Loucy (cell line): ENCODE results near the gene SLC7A1.

ENCODE experiments used
- H2AFZ ChIP-seq: fragments of 200-600 bp; sonication (generic); 2 replicates; pipeline ENCODE4 v1.6.0; 2016; ENCODE audit warnings: antibody characterized with exemption, mild to moderate bottlenecking, low read length, moderate library complexity
- H3F3A ChIP-seq: fragments of 200-600 bp; 2 replicates; pipeline ENCODE4 v1.6.0; 2016; ENCODE audit warnings: antibody characterized with exemption, low read depth, mild to moderate bottlenecking
- H3K27me3 ChIP-seq: fragments of 200-600 bp; sonication (generic); 2 replicates; pipeline ENCODE4 v1.6.1; 2014; ENCODE audit warnings: low read length, mild to moderate bottlenecking; ENCODE audit not compliant: insufficient read depth, poor library complexity, severe bottlenecking
- H3K36me3 ChIP-seq: fragments of 200-600 bp; sonication (generic); 2 replicates; pipeline ENCODE4 v1.6.1; 2016; ENCODE audit warnings: low read length; ENCODE audit not compliant: insufficient read depth
- H3K4me1 ChIP-seq: fragments of 200-600 bp; sonication (generic); 2 replicates; pipeline ENCODE4 v1.5.1; 2014; ENCODE audit warnings: low read length, mild to moderate bottlenecking; ENCODE audit not compliant: insufficient read depth, poor library complexity, severe bottlenecking
- H3K4me2 ChIP-seq: fragments of 200-600 bp; sonication (generic); 2 replicates; pipeline ENCODE4 v1.6.0; 2014; ENCODE audit warnings: antibody characterized with exemption, low read length, low read depth, mild to moderate bottlenecking; ENCODE audit not compliant: poor library complexity, severe bottlenecking
- H3K4me3 ChIP-seq: fragments of 200-600 bp; sonication (generic); 2 replicates; pipeline ENCODE4 v1.5.1; 2014; ENCODE audit warnings: low read length, mild to moderate bottlenecking, mixed read lengths; ENCODE audit not compliant: poor library complexity, severe bottlenecking
- H3K79me2 ChIP-seq: fragments of 200-600 bp; sonication (generic); 2 replicates; pipeline ENCODE4 v1.6.1; 2014; ENCODE audit warnings: low read length; ENCODE audit not compliant: insufficient read depth
- H3K9ac ChIP-seq: fragments of 200-600 bp; sonication (generic); 2 replicates; pipeline ENCODE4 v1.6.0; 2014; ENCODE audit warnings: mild to moderate bottlenecking, low read depth, low read length, moderate library complexity; ENCODE audit not compliant: poor library complexity, severe bottlenecking
- H3K9me2 ChIP-seq: fragments of 200-600 bp; sonication (generic); replicated peaks from 2 replicates; pipeline ENCODE4 v1.6.1; 2016; ENCODE audit warnings: low read depth, low read length, mixed read lengths
- H3K9me3 ChIP-seq: fragments of 200-600 bp; sonication (generic); 2 replicates; pipeline ENCODE4 v1.6.1; 2014; ENCODE audit warnings: mild to moderate bottlenecking, antibody characterized with exemption, low read length, low read depth; ENCODE audit not compliant: insufficient read depth
- H4K20me1 ChIP-seq: fragments of 200-600 bp; sonication (generic); 2 replicates; pipeline ENCODE4 v1.6.0; 2014; ENCODE audit warnings: antibody characterized with exemption, low read length, mild to moderate bottlenecking; ENCODE audit not compliant: insufficient read depth, poor library complexity, severe bottlenecking
- CTCF ChIP-seq: fragments of 200-600 bp; sonication (generic); conservative IDR thresholded peaks from 2 replicates; pipeline ENCODE4 v1.5.1; 2014; ENCODE audit warnings: mild to moderate bottlenecking, antibody characterized with exemption, low read length
- EZH2phosphoT487 ChIP-seq: fragments of 200-600 bp; IDR thresholded peaks from 2 replicates; pipeline ENCODE4 v1.6.1; 2018; ENCODE audit warnings: antibody characterized with exemption, mild to moderate bottlenecking, moderate library complexity, borderline replicate concordance

Gene SLC7A1

GRCh38 chr13:29521336-29521735 lies 74.2 kb downstream of the SLC7A1 start:
- Histone ChIP-seq H4K20me1 (no peaks in the 10 kb centered on the region), H3K9me2 (no peaks in the 10 kb centered on the region), H3K4me2 (no peak overlapping the region), H3K4me1 (no peaks in the 10 kb centered on the region), H3K4me3 (no peak overlapping the region), H3K9ac (no peak overlapping the region), H3K27me3 (no peaks in the 10 kb centered on the region), H2AFZ (no peak overlapping the region), H3K79me2 (no peaks in the 10 kb centered on the region), H3K36me3 (peaks cover 93% of the 10 kb centered on the region), H3F3A (no peaks in the 10 kb centered on the region), H3K9me3 (no peaks in the 10 kb centered on the region)
- TF ChIP-seq EZH2phosphoT487 (no peak), CTCF (no peak)

GRCh38 chr13:29520671-29521070 lies 74.8 kb downstream of the SLC7A1 start:
- Histone ChIP-seq H3K4me1 (no peaks in the 10 kb centered on the region), H3K4me3 (no peak overlapping the region), H2AFZ (no peak overlapping the region), H4K20me1 (no peaks in the 10 kb centered on the region), H3F3A (no peaks in the 10 kb centered on the region), H3K79me2 (no peaks in the 10 kb centered on the region), H3K4me2 (no peak overlapping the region), H3K36me3 (peaks cover 99% of the 10 kb centered on the region), H3K9me3 (no peaks in the 10 kb centered on the region), H3K9me2 (no peaks in the 10 kb centered on the region), H3K27me3 (no peaks in the 10 kb centered on the region), H3K9ac (no peak overlapping the region)
- TF ChIP-seq CTCF = no peak
- no peak for TF ChIP-seq EZH2phosphoT487

- no peak overlapping the region for H3K9ac ChIP-seq
- TF ChIP-seq EZH2phosphoT487 = no peak
- no peak for TF ChIP-seq CTCF
- H3K4me1 ChIP-seq = no peaks in the 10 kb centered on the region
- peaks cover 100% of the 10 kb centered on the region for H3K36me3 ChIP-seq
- H3K9me3 ChIP-seq = no peaks in the 10 kb centered on the region
- H3K27me3 ChIP-seq = no peaks in the 10 kb centered on the region
- H2AFZ ChIP-seq = no peak overlapping the region
- H3K4me2 ChIP-seq = no peak overlapping the region
- H3K4me3 ChIP-seq = no peak overlapping the region
- H4K20me1 ChIP-seq = no peaks in the 10 kb centered on the region
- H3K79me2 ChIP-seq = no peaks in the 10 kb centered on the region
- no peaks in the 10 kb centered on the region for H3F3A ChIP-seq
- no peaks in the 10 kb centered on the region for H3K9me2 ChIP-seq
These were observed 75.6 kb downstream of the SLC7A1 start for GRCh38 chr13:29519921-29520320.
